Cardiac fibroblast (primary cell): ENCODE measurements around the gene DLGAP4.
"Not testable (repeated sequence)": the region's sequence is repeated elsewhere in the genome, so short reads cannot be mapped to it uniquely, and the experiment has no call there.

Experiments
- DNase-seq, 2 donors: peaks; one replicate each; pipeline versions ENCODE4 v3.0.0 to v3.0.0-alpha.2; 2010; ENCODE audit warnings: low read depth in 2 of 2
- H3K4me3 ChIP-seq, 2 donors: replicated peaks in 1 of 2; 1 replicate in 1 of 2; 2 replicates in 1 of 2; pipeline ENCODE4 v1.5.1; 2011; ENCODE audit warnings: low read depth in 2 of 2, low read length in 2 of 2, mild to moderate bottlenecking in 2 of 2, moderate library complexity in 1 of 2
- CTCF ChIP-seq: IDR thresholded peaks from one replicate; pipeline ENCODE4 v1.5.1; 2011; ENCODE audit warnings: low read depth, mild to moderate bottlenecking, low read length, inconsistent platforms

DLGAP4 gene

GRCh38 chr20:36468149-36469000 lies 162.2 kb downstream of the DLGAP4 start:
- H3K4me3 ChIP-seq = no peak overlapping the region
- no peak for DNase-seq
- no peak for TF ChIP-seq CTCF

- no peak overlapping the region for H3K4me3 ChIP-seq
- DNase-seq = no peak
- no peak for TF ChIP-seq CTCF
These were observed 163.8 kb downstream of the DLGAP4 start for GRCh38 chr20:36469973-36470372.

- H3K4me3 ChIP-seq = no peak overlapping the region
- no peak for TF ChIP-seq CTCF
These were observed 165.9 kb downstream of the DLGAP4 start for GRCh38 chr20:36471885-36472636.

GRCh38 chr20:36472637-36473090 lies 166.5 kb downstream of the DLGAP4 start:
- H3K4me3 ChIP-seq = no peak overlapping the region
- no peak for TF ChIP-seq CTCF
- no peak for DNase-seq

More at GRCh38 chr20:36471885-36472636, 165.9 kb downstream of the DLGAP4 start:
- no peak for DNase-seq

GRCh38 chr20:36473164-36473563 lies 167.0 kb downstream of the DLGAP4 start:
- H3K4me3 ChIP-seq = no peak overlapping the region
- no peak for DNase-seq
- no peak for TF ChIP-seq CTCF

- H3K4me3 ChIP-seq = no peak overlapping the region
- TF ChIP-seq CTCF = no peak
- no peak for DNase-seq
These were observed 168.4 kb downstream of the DLGAP4 start for GRCh38 chr20:36474563-36474962.

GRCh38 chr20:36475054-36475453 lies 168.9 kb downstream of the DLGAP4 start:
- not testable (repeated sequence) for H3K4me3 ChIP-seq
- DNase-seq = peak in 1 of 2 donors; percentile 63
